K562 (cell line): ENCODE data around the gene SPI1.

Experiments
- CTCF ChIP-seq, 3 experiments: IDR thresholded peaks in 2 of 3; conservative IDR thresholded peaks in 1 of 3; 2 replicates each; pipeline ENCODE4 v1.5.1; 2011 to 2012; ENCODE audit warnings: low read length in 3 of 3, mild to moderate bottlenecking in 3 of 3, control low read depth in 2 of 3, improper control_type of control experiment in 1 of 3, inconsistent platforms in 1 of 3, low read depth in 1 of 3, mixed read lengths in 1 of 3, moderate library complexity in 1 of 3; ENCODE audit not compliant: insufficient read depth in 2 of 3
- ESRRB ChIP-seq: fragments of 250-450 bp; sonication (Bioruptor Pico); IDR thresholded peaks from 2 replicates; pipeline ENCODE4 v1.5.0; 2020; ENCODE audit warnings: mild to moderate bottlenecking, moderate library complexity, borderline replicate concordance
- EZH2 ChIP-seq: IDR thresholded peaks from 2 replicates; pipeline ENCODE4 v1.6.1; 2012; ENCODE audit warnings: low read depth, mild to moderate bottlenecking, inconsistent platforms, low read length, borderline replicate concordance
- NR2F6 ChIP-seq: fragments of 450-650 bp; formaldehyde crosslinking; IDR thresholded peaks from 2 replicates; pipeline ENCODE4 v1.4.0; 2020; ENCODE audit warnings: mild to moderate bottlenecking
- RAD21 ChIP-seq, 2 experiments: fragments of 250-450 bp in 1 of 2; fragments of 450-650 bp in 1 of 2; sonication (Bioruptor Pico) in 1 of 2; formaldehyde crosslinking in 1 of 2; IDR thresholded peaks in 1 of 2; conservative IDR thresholded peaks in 1 of 2; 2 replicates each; pipeline versions ENCODE4 v1.4.0 to v1.8.0; 2020 to 2022; ENCODE audit warnings: mild to moderate bottlenecking in 2 of 2, moderate library complexity in 1 of 2
- SNIP1 ChIP-seq: fragments of 450-650 bp; IDR thresholded peaks from 2 replicates; pipeline ENCODE4 v1.7.1; 2017; ENCODE audit warnings: low read depth, mild to moderate bottlenecking
- TCF7L2 ChIP-seq: fragments of 150-350 bp; IDR thresholded peaks from 2 replicates; pipeline ENCODE4 v1.6.1; 2016; ENCODE audit warnings: low read depth, mild to moderate bottlenecking, low read length, moderate library complexity
- ZFP1 ChIP-seq: fragments of 450-650 bp; formaldehyde crosslinking; IDR thresholded peaks from 2 replicates; pipeline ENCODE4 v1.4.0; 2020; ENCODE audit warnings: mild to moderate bottlenecking, mixed read lengths

- TF ChIP-seq ZFP1 (no peak), CTCF (IDR thresholded peaks at IDR 0.05 in 2 of 3, conservative IDR thresholded peaks at IDR 0.05 in 1 of 3; ENCODE audit: insufficient read depth in 2 of 3, low read depth in 1 of 3, low read length in 3 of 3) (no peak), ESRRB (CRISPR knock-in tag) (no peak), SNIP1 (no peak), EZH2 (no peak), NR2F6 (CRISPR knock-in tag) (no peak), RAD21 (CRISPR knock-in tag; conservative IDR thresholded peaks at IDR 0.05 in 1 of 2, IDR thresholded peaks at IDR 0.05 in 1 of 2) (no peak), TCF7L2 (no peak)
Observed at GRCh38 chr11:47409440-47410369, 31.4 kb upstream of the SPI1 start.
